ENCODE results near the gene SLC35F5. TPM values are rescaled to one million over a fixed set of nuclear protein-coding genes. Genes with fewer than 3 reads are reported as not detected.
A peak's percentile ranks its signal among the peaks of the same experiment; 100 is the strongest.
"Not testable (repeated sequence)": the region's sequence is repeated elsewhere in the genome, so short reads cannot be mapped to it uniquely, and the experiment has no call there.

The SLC35F5 gene
- polyA plus RNA-seq, 10 donors: 51.1 to 76.0 (median 62.3) TPM

DNA sequence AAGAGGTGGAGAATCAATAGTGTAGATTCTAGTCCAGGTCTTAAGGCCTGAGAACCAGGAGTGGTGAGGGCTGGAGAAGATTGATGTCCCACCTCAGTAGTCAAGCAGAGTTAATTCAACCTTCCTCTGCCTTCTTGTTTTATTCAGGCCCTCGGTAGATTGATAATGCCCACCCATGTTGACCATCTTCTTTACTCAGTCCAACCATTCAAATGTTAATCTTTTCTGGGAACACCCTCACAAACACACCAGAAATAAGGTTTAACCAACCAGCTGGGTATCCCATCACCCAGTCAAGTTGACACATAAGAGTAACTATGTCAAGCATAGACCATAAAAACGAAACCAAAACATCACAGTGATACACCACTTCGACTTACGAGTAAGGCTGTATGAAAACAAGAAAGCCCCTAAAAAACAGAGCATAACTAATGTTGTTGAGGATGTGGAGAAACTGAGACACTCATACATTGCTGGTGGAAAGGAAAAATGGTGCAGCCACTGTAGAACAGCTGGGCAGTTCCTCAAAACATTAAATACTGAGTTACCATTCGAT, 57.5 kb downstream of the SLC35F5 start:
- no peak for DNase-seq

GRCh38 chr2:113698251-113698650, 58.2 kb downstream of the SLC35F5 start:
- not testable (repeated sequence) for DNase-seq

DNA sequence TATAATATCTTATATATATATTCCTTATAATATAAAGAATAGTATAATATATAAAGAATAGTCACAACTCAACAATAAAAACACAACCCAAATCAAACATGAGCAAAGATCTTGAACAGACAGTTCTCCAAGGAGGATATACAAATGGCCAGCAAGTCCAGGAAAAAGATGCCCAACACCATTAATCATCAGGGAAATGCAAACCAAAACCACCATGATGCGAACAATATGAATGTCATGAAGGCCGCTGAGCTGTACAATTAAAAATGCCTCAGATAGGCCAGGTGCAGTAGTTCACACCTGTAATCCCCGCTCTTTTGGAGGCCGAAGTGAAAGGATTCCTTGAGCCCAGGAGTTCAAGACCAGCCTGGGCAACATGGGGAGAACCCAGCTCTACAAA, 58.9 kb downstream of the SLC35F5 start:
- DNase-seq: no peak

GRCh38 chr2:113694438-113694837, 62.0 kb downstream of the SLC35F5 start:
- no peak for DNase-seq

- DNase-seq: no peak
These were observed 63.6 kb downstream of the SLC35F5 start for GRCh38 chr2:113692698-113693428.

DNA sequence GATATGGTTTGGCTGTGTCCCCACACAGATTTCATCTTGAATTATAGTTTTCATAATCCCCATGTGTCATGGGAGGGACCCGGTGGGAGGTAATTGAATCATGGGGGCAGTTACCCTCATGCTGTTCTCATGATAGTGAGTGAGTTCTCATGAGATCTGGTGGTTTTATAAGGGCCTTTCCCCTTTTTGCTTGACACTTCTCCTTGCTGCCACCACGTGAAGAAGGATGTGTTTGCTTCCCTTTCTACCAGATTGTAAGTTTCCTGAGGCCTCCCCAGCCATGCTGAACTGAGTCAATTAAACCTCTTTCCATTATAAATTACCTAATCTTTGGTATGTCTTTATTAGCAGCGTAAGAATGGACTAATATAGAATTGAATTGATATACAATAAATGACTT, 65.6 kb downstream of the SLC35F5 start:
- DNase-seq: not testable (repeated sequence)

DNA sequence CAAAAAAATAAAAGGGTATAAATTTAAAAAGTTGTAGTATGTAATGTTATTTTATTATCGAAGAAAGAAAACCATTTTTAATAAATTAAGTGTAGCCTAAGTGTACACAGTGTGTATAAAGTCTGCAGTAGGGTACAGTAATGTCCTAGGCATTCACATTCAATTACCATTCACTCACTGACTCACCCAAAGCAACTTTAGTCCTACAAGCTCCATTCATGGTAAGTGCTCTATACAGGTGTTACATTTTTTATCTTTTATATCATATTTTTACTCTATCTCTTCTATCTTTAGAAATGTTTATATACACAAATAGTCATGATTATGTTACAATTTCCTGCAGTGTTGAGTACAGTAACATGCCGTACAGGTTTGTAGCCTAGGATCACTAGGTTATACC, 69.9 kb downstream of the SLC35F5 start:
- no peak for DNase-seq

GRCh38 chr2:113685471-113685870, 71.0 kb downstream of the SLC35F5 start:
- no peak for DNase-seq

DNA sequence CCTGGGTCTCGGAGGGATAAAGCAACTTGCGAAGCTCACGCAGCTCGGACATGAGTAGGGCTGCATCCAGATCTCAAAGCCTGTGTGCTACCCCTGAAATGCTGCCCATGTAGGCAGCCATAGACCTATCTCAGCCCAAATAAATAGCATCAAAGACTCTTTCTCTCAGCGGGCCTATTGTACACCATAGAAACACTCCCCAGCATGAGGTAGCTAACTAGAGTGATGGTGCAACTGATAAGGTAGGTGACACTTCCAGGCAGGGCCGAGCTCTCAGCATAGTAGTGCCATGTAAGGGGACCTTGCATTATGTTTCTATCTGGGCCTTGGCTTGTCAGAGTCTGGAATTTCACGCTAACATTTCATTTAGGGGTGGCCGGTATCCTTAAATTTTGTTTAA, 77.0 kb downstream of the SLC35F5 start:
- DNase-seq: no peak

DNA sequence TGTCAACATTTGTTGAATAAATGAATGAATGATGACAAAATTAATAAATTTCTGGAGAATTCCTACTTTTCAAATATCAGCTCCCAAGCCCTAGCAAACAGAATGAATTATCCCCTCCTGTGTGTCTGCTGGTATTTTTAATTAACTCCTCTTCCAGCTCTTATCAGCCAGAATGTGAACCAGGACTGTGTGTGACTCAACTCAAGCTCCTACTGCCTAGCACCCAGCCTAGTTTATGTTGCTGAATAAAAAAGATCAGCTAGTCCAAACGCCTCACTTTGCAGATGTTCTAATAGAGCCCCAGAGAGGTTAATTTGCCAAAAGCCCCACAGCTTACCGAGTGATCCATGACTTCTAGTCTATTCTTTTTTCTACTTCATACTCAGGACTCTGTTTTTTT, 79.1 kb downstream of the SLC35F5 start:
- no peak for DNase-seq

DNA sequence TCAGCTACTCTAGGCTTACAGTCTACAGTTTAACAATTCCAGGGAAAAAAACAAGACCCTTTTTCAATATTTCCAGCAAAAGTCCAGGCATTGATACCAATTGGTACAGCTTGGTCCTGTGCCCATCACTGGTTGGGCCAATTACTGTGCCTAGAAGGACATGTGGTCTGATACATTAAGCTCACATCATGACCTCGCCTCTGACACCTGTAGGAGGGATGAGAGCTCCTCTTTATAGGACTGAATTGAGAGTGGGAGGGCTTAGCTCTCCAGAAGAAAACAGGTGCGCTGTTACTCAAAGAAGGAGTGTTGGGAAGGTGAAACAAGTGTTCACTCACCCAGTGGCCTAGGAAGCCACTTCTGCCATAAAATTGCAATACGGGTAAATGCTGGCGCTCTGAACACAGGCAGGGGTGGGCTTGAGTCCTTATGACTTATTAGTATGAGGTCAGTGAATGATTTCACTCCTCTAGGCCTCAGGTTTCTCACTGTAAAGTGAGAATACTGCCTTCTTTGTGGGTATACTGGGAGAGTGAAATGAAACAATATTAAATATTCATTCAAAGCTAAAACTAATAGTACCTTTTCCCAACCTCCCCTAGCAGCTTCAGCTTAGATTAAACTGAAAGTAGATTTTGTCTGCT, 79.7 kb downstream of the SLC35F5 start:
- no peak for DNase-seq

DNA sequence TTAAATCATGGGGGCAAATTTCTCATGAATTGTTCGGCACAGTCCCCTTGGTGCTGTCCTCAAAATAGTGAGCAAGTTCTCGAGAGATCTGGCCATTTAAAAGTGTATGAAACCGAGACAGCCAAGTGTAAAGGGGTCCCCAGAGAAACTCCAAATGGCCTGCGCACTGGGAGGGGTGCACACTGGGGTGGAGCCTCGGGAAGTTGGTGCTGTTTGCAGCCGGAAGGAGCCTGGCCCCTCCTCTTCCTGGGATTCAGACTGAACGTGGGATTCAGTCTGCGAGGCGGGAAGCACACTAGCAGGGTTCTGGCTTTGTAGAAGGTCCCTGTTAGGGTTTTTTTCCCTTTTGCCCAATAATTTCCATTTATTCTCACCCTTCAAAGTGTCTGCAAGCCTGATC, 80.6 kb downstream of the SLC35F5 start:
- peak in 1 of 3 donors; percentile 24 for DNase-seq

GRCh38 chr2:113672326-113672932, 84.0 kb downstream of the SLC35F5 start:
- DNase-seq: no peak

DNA sequence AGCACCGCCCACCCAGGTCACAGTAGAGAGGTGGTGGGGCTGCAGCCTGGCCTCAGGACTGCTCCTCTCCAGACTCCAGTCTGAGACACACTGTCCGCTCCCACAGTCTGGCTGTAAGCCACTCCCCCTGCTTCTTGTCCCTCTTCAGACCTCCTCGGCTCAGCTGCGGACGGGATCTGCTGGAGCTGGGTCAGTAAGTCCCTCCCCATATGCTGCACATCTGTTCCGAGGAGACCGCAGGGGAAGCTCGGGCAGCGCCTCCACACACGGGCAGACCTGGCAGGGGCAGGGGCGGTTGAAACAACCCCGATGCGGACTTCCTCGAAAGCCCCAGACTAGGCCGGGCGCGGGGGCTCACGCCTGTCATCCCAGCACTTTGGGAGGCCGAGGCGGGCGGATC, 87.4 kb downstream of the SLC35F5 start:
- DNase-seq: not testable (repeated sequence)

- DNase-seq: not testable (repeated sequence)
These were observed 91.5 kb downstream of the SLC35F5 start for GRCh38 chr2:113664761-113665533.

DNA sequence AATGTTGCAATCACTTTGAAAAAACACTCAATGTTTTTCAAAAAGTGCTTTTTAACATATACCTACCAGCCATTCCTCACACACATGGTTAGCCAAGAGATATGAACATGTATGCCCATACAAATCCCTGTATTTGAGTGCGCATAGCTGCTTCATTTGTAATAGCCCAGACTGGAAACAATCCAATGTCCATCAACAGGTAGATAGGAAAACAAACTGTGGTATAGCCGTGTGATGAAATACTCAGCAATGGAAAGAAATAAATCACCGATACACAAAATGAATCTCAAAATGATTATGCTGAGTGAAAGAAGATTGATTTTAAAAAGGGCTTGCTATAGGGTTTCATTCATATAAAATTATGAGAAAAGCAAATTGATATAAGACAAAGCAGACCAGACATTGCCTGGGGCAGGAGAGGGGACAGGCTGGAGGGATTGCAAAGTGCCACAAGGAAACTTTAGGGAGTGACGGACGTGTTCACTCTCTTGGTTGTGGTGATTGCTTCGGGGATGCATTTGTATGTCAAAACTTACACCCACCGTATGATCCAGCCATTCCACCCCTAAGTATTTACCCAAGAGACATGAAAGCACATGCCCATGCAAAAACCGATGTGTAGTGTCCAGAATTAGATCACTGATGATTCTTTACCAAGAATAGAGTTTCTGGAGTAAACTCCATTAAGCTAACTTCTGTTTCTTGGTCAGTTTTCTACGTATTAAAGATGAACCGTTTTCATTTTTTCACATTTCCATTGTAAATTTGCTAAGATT, 93.0 kb downstream of the SLC35F5 start:
- not testable (repeated sequence) for DNase-seq

Other genes with a start within 250 kb of the SLC35F5 start
- 10 to 100 TPM in 9 of 10 donors, 1 to 10 TPM in 1; 9.9 to 25.1 (median 13.8) TPM for gene RABL2A, start 129.4 kb downstream of the SLC35F5 start, polyA plus RNA-seq (ENCODE audit: insufficient read length in 10 of 10)
- gene ACTR3, start 133.4 kb upstream of the SLC35F5 start, polyA plus RNA-seq (ENCODE audit: insufficient read length in 10 of 10): 100 to 1,000 TPM; 101 to 142 (median 110) TPM